ENCODE data around the gene NFKBIZ.

Gene NFKBIZ

DNA sequence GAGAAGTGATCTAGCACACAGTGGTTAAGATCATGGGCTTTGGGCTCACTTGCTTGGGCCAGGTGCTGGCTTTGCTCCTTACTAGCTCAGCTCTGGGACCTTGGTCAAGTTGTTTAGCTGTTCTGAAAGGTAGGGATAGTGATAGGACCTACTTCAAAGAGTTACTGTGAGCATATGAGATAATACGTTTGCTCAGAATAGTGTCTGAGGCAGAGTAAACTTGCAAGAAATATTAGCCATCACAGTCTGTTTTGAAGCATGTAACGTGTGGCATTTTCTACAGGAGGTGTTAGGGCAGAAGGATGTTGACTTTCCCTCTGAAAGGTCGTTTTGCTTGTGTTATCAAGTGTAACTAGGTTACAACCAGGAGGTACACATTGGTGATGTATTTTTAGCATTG is 34.5 kb upstream of the NFKBIZ start:
- DNase-seq (ENCODE audit: low read depth): no peak
- H3K4me3 ChIP-seq (ENCODE audit: control insufficient read depth, low read depth, low read length): no peak overlapping the region
- TF ChIP-seq, protein P1, sequence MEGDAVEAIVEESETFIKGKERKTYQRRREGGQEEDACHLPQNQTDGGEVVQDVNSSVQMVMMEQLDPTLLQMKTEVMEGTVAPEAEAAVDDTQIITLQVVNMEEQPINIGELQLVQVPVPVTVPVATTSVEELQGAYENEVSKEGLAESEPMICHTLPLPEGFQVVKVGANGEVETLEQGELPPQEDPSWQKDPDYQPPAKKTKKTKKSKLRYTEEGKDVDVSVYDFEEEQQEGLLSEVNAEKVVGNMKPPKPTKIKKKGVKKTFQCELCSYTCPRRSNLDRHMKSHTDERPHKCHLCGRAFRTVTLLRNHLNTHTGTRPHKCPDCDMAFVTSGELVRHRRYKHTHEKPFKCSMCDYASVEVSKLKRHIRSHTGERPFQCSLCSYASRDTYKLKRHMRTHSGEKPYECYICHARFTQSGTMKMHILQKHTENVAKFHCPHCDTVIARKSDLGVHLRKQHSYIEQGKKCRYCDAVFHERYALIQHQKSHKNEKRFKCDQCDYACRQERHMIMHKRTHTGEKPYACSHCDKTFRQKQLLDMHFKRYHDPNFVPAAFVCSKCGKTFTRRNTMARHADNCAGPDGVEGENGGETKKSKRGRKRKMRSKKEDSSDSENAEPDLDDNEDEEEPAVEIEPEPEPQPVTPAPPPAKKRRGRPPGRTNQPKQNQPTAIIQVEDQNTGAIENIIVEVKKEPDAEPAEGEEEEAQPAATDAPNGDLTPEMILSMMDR (conservative IDR thresholded peaks at IDR 0.05; ENCODE audit: control insufficient read depth, insufficient read depth, low read depth, low read length): no peak

DNA sequence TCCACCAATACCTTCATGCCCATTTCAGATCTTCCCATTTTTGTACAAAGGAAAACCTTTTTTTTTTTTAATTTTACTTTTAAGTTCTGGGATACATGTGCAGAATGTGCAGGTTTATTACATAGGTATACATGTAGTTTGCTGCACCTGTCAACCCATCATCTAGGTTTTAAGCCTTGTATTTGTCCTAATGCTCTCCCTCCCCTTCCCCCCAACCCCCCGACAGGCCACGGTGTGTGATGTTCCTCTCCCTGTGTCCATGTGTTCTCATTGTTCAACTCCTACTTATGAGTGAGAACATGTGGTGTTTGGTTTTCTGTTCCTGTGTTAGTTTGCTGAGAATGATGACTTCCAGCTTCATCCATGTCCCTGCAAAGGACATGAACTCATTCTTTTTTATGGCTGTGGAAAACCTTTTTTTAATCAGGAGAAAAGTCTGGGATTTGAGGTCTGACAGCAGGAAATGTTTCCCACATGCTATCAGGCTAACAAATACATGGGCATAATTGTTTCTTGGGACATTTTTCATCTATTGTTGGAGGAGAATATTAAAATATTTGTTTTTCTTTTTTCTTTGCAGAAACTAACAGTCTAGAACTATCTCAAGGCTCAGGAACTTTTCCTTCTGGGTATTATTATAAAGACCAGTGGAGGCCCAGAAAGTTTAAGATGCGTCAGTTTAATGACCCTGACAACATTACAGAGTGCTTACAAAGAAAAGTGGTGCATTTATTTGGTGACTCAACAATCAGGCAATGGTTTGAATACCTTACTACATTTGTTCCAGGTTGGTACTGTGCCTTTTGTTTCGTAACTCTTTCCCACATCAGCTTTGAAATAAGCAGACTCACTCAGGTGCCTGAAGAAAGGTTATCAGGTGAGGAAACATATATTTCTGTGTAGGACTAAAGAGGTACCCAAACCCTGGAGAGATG is 32.8 kb upstream of the NFKBIZ start:
- H3K4me3 ChIP-seq (ENCODE audit: control insufficient read depth, low read depth, low read length): no peak overlapping the region
- TF ChIP-seq, protein P1 (conservative IDR thresholded peaks at IDR 0.05; ENCODE audit: control insufficient read depth, insufficient read depth, low read depth, low read length): no peak
- no peak for DNase-seq (ENCODE audit: low read depth)

DNA sequence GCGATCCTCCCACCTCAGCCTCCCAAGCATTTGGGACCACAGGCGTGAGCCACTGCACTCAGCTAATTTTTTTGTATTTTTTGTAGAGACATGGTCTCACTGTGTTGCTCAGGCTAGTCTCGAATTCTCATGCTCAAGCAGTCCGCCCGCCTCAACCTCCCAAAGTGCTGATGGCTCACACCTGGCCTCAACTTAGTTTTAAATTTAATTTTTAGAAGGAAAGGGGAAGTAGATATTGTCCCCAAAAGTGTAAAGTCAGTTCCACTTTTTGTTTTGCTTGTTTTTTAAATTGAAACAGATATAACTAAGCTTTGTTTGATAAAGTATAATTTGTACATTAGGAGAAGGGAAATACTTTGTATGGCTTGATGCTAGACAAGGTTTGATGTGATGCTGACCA is 31.3 kb upstream of the NFKBIZ start:
- H3K4me3 ChIP-seq (ENCODE audit: control insufficient read depth, low read depth, low read length): no peak overlapping the region
- TF ChIP-seq, protein P1 (conservative IDR thresholded peaks at IDR 0.05; ENCODE audit: control insufficient read depth, insufficient read depth, low read depth, low read length): no peak
- DNase-seq (ENCODE audit: low read depth): no peak

DNA sequence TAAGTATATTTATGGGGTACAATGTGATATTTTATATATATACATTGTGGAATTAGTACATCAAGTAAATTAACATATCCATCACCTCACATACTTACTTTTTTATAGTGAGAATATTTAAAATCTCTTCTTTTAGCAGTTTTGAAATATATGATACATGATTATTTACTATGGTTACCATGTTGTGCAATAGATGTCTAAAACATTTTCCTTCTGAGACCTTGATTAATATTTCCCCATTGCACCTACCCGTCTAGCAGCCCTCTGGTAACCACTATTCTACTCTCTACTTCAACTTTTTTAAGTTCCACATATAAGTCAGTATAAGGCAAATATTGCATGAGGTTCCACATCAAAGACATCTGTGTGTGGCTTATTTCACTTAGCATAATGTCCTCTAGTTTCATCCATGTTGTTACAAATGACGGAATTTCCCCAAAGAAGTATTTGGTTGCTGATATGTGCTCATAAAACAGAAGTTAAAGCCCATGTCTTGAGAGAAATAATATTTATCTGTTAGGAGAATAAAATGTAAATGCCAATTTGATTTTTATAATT is 29.6 kb upstream of the NFKBIZ start:
- TF ChIP-seq, protein P1 (conservative IDR thresholded peaks at IDR 0.05; ENCODE audit: control insufficient read depth, insufficient read depth, low read depth, low read length): no peak
- DNase-seq (ENCODE audit: low read depth): no peak
- no peak overlapping the region for H3K4me3 ChIP-seq (ENCODE audit: control insufficient read depth, low read depth, low read length)

DNA sequence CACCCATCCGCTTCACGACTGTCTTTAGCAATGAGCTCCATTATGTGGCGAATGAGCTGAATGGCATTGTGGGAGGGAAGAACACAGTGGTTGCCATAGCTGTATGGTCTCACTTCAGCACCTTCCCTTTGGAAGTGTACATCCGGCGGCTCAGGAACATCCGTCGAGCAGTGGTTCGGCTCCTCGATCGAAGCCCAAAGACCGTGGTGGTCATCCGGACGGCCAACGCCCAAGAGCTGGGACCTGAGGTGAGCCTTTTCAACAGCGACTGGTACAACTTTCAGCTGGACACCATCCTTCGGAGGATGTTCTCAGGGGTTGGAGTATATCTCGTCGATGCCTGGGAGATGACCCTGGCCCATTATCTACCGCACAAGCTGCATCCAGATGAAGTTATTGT is 27.8 kb upstream of the NFKBIZ start:
- DNase-seq (ENCODE audit: low read depth): no peak
- no peak overlapping the region for H3K4me3 ChIP-seq (ENCODE audit: control insufficient read depth, low read depth, low read length)
- TF ChIP-seq, protein P1 (conservative IDR thresholded peaks at IDR 0.05; ENCODE audit: control insufficient read depth, insufficient read depth, low read depth, low read length): no peak

DNA sequence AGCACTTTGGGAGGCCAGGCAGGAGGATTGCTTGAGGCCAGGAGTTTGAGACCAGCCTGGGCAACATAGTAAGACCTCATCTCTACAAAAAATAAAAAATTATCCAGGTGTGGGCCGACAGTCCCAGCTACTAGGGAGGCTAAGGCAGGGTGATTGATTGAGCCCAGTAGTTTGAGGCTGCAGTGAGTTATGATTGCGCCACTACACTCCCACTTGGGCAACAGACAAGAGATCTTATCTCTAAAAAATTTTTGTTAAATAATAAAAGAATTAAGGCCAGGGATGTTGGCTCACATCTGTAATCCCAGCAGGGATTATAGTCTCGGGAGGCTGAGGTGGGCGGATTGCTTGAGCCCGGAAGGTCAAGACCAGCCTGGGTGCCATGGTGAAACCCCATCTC is 25.8 kb upstream of the NFKBIZ start:
- no peak overlapping the region for H3K4me3 ChIP-seq (ENCODE audit: control insufficient read depth, low read depth, low read length)
- DNase-seq (ENCODE audit: low read depth): no peak
- TF ChIP-seq, protein P1 (conservative IDR thresholded peaks at IDR 0.05; ENCODE audit: control insufficient read depth, insufficient read depth, low read depth, low read length): no peak
